DMS114 treated with DMSO at 0.1 percent for 48 hours (cell line): ENCODE results near the gene VCPKMT.
"Not testable (repeated sequence)": the region's sequence is repeated elsewhere in the genome, so short reads cannot be mapped to it uniquely, and the experiment has no call there.

Source experiments
- DNase-seq: peaks from one replicate; lab custom pipeline; 2025; ENCODE audit not compliant: unreplicated experiment; lab: John Stamatoyannopoulos, UW

The VCPKMT gene

DNA sequence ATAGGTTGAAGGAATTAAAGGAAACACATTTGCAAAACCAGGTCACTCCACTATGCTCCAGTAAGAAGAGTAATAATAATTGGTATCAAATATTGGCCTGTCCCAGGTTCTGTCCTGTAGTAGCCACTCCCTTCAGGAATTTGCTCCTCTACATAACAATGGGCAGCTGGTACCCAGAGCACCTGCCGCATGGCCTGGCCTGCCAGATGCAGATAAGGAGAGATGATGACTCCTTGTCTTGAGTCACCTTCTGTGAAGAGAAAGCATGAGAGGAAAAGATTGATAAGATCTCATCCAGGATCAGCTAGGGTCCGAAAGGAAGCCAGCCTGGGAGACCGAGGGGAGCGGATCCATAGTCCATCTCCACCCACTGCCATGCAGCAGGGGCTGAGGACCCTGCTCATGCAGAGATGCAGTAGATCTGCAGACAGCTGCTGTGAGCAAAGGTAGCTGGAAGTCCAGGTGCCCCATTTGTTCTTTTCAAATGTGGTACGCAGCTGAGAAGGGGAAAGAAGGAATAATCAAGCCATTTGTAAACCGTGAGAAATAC lies 24.3 kb downstream of the VCPKMT start:
- DNase-seq: no peak

DNA sequence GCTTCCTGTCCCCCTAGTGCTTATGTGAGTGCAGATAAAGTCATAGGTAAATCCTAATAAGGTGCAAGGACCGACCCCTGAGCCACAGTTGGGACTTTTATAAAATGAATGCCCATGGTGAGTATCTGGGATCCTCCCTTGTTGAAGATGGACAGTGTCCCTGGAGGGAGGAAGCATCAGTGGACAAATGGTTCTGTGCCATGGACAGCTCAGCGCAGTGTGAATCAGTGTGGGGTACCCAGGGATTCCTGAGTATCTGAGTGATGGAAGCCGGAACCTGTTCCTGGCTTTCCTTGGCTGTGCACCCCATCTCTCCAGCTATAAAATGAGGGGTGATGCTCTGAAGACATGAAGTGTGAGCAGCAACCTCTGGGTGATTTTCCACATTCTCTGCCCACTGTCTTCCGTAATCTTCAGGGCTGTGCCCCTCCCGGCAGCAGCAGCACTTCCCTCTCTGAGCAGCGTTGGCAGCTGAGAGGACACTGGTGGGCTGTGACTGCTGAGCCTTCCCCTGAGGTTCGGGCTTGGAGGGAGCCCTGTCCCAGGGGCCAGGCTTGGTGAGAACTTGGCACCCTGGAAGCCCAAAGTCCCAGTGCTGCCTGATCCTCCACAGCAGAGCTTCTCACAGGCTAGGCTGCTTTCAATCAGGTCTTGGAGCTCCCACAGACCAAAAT lies 25.0 kb downstream of the VCPKMT start:
- DNase-seq: no peak

DNA sequence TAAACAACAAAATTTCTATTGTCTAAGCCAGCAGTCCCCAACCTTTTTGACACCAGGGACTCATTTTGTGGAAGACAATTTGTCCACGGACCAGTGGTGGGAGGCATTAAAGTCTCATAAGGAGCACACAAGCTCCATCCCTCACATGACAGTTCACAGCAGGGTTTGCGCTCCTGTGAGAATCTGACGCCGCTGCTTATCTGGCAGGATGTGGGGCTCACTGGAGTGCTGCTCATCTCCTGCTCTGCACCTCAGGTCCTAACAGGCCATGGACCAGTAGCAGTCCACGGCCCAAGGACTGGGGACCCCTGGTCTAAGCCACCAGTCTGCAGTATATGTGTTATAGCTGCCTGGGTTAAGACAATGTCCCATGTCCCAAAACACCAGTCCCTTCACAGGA lies 27.2 kb downstream of the VCPKMT start:
- DNase-seq: no peak

DNA sequence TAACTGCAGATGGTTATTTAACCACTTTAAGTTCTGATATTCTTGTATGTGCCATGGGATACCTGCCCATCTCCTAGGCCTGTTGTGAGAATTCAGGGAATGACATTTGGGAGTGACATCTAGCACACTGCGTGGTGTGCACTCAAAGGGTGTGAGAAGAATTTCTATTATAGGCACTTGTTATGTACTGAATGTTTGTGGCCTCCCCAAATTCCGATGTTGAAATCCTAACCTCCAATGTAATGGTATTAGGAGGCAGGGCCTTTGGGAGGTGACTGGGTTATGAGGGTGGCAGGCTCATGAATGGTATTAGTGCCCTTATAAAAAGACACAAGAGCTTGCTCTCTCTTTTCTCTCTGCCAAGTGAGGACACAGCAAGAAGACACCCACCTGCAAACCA lies 27.6 kb downstream of the VCPKMT start:
- no peak for DNase-seq

DNA sequence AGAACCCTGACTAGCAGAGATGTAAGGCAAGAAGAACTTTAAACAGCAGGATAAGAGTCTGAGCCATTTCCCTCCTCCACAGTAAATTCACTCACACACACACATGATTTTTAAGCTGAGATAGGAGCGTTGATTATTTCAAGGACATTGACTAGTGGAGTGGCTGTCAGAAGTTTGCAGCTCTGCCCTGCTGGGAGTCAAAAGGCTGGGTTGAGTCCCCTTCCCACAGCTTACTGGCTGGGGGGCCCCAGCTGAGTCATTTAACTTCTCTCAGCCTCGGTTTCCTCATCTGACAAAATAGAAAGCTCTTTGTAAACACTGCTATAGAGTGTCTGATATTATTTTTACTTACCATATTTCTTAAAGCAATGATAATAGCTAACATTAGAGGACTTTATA lies 28.3 kb downstream of the VCPKMT start:
- no peak for DNase-seq

DNA sequence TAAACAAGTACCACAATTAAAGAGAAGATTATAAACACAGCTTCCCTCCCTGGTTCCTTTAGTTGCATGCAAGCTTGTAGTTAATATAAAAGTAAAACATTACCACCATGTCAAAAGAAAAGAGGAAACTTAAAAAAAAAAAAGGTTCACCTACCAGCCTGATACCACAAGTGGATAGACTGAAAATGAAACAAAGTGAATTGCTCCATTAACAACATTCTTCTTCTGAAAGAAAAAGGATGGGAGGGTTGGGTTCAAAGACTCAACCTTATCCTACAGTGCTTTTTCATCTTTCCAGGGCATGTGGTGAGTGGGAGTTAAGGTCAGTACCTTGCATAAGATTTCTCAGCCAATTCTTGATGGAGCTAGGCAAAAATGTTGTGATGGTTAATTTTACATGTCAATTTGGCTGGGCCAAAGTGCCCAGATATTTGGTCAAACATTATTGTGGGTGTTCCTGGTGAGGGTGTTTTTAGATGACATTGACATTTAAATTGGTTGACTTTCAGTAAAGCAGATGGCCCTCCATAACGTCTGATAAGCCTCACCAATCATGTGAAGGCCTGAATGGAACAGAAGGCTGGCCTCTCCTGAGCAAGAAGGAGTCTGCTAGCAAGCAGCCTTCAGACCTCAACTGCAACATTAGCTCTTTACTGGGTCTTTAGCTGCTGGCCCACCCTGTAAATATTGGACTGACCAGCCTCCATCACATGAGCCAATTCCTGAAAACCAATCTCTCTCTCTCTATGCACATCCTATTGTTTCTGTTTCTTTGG lies 28.8 kb downstream of the VCPKMT start:
- no peak for DNase-seq

DNA sequence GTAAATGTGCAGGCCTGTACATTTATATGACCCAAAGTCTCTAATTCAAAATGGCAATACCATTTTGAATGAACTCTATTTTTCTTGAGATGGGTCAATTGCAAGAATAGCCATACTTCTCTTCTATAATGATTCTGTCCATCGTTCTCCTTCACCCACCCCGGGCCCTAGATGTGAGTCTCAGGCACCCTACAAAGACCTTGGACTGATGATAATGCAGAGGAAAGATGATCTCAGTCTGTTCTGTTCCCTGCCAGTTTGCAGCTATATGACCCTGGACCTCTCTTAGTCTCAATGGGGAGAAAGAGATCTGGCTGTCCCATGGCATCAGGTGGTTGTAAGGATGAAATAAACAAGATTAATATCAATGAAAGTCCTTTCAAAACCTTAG lies 30.1 kb downstream of the VCPKMT start:
- DNase-seq: no peak

DNA sequence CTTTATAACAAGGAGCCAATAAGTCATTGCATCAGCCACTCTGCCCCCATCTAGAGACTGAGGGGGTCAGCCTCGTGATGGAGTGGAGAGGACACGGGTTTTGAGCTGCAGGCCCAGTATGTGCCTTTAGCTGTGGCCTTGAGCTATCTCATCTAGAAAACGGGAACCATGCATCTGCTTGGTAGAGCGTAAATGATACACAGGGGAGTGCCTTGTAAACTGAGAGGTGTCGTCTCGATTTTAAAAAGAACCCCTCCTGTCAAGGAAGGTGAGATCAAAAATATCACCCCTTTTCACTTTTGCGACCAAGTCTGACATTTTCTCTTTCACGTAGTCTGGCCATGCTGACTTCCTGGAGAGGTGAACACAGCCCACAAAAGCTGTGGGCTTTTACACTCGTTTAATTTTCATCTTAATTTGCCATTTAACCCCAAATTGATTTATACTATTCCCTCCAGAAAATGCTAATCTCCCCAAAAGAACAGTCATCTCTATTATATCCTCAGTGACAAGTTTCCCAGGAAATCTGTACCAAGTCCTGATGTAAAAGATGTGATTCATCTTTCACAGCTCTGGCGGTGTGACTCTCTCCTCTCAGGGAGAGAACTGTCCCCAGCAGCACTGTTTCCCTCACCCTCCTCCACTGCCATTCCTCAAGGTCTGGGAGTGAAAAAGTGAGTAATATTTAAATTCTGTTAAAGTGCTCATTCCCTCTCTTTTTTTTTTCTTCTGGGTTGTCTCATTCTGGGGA lies 30.6 kb downstream of the VCPKMT start:
- no peak for DNase-seq

DNA sequence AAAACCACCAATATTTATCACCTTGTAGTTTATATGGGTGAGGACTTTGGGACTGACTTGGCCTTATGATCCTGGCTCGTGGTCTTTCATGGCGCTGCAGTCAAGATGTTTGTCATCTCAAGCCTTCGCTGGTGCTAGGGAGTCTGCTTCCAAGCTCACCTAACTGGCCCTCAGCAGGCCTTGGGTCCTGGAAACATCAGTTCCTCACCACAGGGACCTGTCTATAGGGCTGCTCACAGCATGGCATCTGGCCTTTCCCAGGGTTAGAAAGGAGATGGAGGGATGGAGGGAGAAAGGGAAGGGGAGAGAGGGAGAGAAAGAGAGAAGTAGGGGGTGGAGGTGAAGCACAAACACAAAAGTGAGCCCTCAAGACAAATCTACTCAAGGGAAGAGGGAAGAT lies 31.7 kb downstream of the VCPKMT start:
- DNase-seq: no peak

DNA sequence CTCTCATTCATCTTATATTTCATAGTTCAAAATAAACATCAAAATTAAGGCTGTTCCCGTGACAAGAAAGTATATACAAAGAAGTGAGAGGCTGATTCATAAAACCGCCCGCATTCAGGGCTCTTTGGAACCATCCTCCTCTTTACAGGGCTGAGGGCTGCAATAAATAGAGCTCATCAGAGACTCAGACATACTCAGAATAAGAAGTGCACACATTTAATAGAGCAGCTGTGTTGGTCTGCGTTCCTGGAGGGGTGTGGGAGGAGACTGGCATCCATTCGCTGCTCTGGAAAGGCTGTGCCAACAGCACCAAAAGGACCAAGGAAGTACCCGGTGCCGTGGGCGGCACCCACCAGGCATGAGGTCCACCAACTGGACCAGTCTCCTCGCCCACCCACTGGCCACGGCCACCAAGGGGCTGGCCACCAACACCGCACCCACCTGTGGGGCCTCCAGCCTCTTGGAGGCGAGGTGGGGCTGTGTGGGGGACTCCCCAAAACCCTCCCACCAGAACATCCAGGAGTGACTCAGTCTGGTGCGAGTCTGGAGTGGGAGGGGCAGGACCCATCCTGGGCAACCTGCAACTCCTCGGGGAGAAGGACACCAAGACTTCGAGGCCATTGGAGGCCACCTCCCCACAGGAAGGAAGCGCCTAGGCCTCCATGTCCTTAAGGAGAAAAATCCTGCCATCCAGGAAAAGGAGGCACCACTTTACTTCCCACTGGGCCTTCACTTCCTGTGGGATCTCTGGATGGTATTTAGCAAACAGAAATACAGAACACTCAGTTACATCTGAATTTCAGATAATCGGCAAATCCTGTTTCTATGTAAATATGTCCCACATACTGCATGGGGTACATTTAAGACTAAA lies 32.7 kb downstream of the VCPKMT start:
- DNase-seq: no peak

DNA sequence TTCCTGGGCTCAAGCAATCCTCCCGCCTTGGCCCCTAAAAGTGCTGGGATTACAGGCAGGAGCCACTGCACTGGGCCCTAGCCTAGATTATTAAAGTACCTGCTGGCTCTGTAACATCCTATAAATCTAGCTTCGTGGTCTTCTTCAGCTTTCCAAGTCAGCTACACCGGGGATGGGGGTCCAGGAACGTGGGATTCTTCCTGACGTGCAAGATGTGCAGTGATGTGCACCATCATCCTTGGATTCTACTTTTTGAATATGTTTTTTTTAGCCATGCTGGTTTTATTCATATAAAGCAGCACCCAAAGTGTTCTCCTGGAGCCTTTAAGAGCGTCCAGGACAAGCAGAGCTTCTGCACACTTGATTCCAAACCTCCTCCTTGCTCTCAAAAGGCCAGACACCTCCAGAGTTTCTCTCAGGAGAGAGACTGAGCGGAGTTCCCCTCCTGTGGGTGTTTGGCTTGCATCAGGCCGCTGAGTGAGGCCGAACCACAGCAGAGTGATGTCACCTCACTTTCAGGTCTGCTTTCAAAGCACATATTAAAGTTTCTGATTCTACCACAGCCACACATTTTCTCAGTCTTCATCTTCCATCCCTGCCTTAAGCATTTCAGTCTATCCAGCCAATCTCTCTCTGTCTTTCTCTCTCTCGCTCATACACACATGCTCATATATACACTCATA lies 33.4 kb downstream of the VCPKMT start:
- no peak for DNase-seq

DNA sequence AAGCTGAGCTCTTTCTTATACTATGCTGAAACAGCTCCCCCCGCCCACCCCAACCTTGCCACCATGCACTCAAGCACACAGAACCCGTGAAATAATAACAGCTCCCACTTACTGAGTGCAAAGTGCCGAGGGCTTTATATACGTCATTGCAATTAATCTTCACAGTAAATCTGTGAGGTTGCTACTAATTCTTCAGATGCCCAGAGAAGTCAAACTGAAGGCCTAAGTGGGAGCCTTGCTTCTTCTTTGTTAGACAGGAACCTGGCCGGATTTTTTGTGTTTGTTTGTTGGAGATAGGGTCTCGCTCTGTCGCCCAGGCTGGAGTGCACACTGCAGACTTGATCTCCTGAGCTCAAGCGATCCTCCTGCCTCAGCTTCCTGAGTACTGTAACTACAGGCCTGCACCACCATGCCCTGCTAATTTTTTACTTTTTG lies 34.0 kb downstream of the VCPKMT start:
- no peak for DNase-seq

DNA sequence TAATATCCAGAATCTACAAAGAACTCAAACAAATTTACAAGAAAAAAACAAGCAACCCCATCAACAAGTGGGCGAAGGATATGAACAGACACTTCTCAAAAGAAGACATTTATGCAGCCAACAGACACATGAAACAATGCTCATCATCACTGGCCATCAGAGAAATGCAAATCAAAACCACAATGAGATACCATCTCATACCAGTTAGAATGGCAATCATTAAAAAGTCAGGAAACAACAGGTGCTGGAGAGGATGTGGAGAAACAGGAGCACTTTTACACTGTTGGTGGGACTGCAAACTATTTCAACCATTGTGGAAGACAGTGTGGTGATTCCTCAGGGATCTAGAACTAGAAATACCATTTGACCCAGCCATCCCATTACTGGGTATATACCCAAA lies 37.3 kb downstream of the VCPKMT start:
- DNase-seq: not testable (repeated sequence)

DNA sequence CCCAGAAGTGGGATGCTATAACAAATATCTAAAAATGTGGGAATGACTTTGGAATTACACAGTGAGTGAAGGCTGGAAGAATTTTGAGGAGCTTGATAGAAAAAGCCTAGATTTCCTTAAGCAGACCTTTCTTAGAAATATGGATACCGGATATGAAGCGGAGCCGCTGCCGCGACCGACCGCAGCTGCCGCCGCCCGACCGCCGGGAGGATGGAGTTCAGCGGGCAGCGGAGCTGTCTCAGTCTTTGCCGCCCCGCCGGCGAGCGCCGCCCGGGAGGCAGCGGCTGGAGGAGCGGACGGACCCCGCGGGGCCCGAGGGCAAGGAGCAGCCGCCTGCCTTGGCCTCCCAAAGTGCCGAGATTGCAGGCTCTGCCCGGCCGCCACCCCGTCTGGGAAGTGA lies 42.7 kb downstream of the VCPKMT start:
- not testable (repeated sequence) for DNase-seq

DNA sequence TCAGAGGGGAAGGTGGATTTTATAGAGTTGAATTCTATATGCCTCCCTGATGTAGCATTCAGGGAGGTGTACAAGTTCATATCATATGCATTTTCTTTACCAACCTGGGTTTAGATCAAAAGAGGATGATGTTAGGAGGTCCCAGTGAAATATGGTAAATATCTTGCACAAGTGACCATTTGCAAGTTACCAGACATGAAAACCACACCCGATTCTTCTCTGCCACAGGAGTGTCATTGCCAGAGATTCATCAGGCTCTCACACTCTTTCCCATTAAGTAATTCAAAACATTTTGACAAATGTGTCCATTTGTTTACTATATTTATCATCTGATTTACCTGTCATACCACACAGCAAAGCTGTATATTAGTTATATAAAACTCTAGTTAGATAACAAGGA lies 44.0 kb downstream of the VCPKMT start:
- DNase-seq: no peak

DNA sequence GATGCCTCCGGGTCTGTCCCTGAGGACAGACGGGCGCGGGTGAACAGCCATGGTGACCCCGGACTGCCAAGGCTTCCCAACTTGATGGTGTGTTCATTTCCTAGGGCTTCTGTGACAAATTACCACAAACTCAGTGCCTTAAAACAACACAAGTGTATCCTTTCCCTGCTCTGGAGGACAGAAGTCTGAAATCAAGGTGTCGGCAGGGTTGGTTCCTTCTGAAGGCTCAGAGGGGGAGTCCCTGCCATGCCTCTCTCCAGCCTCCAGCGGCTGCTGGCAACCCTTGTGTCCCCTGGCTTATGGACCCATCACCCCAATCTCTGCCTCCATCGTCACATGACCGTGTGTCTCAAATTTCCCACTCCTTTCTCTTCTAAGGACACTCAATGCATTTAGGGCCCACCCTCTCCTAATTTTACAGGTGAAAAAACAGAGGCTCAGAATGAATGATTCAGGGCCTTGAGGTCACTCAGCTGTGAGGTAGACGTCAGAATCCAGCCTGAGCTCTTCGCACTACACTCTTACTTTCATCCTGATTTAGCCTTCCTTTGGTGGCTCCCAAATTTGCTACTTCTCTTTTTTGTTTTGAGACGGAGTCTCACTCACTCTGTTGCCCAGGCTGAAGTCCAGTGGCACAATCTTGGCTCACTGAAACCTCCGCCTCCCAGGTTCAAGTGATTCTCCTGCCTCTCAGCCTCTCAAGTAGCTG lies 45.4 kb downstream of the VCPKMT start:
- DNase-seq: no peak

DNA sequence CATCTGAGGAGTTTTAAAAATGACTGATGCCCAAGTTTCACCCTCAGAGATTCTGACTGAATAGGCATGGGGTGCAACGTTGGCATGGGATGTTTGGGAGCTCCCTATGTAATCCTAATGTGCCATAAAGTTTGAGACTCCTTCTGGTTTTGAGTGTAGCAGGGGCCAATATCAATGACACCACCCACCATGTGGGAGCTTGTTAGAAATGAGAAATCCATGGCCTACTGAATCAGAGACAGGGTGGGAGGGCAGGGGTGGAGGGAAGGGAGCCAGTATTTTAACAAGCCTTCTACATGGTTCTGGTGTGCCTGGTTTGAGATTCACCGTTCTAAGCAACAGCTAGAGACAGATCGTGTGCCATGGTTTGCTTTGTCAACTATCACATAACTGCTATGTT lies 46.1 kb downstream of the VCPKMT start:
- DNase-seq: no peak

DNA sequence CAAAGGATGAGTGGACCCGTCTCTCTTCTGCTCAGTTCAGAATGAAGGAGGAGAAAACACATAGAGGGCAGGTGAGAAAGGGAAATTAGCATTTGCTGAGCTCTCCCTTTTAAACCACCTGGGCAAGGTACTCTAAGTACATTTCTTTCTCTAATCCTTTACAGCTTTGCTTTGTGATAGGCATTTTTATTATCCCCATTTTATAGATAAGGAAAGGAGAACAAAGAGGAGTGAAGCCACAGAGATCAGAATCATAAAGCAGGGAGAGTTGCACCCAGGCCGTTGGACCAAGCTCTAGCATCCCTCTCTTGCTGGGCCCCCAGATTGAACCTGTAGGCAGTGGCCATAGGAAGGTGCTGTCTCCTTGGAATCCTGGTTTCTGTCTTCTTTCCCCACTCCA lies 47.0 kb downstream of the VCPKMT start:
- DNase-seq: no peak

DNA sequence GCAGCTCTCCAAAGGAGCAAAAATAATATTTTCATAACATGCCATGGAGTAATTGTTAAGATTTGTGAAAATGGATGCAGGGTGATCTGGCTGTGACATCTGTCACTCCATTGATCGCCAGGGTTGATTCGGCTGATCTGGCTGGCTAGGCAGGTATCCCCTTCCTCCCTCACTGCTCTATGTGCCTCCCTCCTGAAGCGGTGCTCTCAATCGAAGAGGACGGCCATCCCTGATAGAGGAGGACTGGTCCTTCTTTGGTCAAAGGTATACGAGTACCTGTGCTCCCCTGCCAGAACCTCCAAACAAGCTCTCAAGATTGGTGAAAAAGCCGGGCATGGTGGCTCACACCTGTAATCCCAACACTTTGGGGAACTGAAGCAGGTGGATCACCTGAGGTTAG lies 47.9 kb downstream of the VCPKMT start:
- DNase-seq: no peak
